ENCODE results near the gene EXOC4.

EXOC4 gene

DNA sequence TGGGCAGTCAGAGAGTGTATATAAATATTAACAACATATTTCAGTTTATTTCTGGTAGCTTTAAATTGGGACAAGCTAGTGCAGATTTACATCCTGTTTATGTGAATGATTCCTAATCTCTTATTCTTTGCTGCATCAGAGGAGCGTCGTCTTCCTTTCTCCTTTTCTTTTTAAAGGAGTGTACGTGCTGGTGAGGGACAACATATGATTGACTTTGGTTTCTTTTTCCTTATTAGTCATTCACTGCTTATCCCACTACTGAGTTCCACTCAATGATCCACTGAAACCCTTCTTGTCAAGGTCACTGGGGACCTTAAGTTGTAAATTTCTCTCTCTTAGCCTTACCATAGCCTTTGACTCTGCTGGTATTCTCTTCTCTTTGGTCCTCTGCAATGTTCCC, 116.3 kb downstream of the EXOC4 start:
- no peak for DNase-seq

DNA sequence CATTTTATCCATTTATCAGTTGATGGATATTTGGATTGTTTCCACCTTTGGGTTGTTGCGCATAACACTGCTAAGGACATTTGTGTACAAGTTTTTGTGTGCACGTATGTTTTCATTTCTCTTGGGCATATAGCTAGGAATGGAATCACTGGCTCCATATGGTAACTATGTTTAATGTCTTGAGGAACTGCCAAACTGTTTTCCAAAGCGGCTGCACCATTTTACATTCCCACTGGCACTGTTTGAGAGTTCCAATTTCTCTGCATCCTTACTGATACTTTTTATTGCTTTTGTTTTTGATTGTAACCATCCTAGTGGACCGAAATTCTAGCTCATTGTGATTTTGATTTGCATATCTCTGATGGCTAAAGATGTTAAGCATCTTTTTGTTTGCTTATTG, 118.7 kb downstream of the EXOC4 start:
- no peak for DNase-seq

DNA sequence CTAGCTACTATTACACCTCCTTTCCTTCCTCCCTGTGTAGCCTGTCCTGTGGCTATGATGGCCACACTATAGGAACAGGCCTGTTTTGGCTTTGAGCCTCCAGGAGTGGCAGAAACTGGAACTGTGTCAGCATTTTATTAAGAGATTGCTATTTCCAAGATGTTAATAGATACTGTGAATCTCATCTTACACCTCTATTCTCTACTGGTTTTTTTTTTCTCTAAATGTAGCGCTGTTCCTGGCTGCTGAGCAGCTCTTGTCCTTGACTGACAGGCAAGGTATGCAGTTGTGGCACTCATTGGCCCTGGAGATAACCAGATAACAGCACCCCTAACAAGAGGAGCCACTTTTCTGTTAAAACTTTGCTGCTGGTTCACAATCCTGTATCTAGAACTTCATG, 119.5 kb downstream of the EXOC4 start:
- no peak for DNase-seq

DNA sequence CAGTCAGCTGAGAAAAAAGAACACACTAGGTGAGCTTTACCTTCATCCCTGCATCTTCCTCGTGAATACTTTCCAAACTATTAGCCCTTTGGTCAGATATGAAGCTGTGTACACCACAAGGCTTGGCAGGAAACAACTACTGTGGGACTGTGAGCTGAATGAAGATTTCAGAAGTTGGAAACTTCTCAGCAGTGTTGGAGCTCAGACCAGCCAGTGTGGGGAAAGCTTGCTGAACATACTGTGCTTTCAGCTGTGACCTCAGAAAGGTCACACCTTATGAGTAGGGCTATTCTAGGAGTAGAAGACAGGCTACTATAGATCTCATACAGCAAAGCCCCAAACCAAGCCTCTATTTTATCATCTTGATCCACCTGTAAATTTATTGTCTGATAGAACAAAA, 123.6 kb downstream of the EXOC4 start:
- DNase-seq, result no peak

DNA sequence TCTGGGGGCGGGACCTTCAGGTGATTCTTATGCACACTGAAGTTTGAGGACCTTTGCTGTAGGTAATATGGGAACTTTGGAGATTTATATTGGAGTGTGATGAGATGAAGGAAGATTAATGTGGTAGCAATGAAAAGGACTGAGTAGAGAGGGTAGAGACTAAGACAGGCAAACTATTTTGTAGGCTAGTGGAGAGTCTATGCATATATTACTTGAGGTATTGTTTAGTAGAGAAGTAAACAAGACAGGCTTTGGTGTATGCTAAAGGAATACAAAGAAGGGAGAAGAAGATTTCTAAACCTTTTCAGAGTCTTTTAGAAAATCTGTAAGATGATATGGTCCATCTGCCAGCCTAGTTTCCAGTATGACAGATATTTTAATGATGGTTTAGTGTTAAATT, 129.1 kb downstream of the EXOC4 start:
- DNase-seq, result no peak

DNA sequence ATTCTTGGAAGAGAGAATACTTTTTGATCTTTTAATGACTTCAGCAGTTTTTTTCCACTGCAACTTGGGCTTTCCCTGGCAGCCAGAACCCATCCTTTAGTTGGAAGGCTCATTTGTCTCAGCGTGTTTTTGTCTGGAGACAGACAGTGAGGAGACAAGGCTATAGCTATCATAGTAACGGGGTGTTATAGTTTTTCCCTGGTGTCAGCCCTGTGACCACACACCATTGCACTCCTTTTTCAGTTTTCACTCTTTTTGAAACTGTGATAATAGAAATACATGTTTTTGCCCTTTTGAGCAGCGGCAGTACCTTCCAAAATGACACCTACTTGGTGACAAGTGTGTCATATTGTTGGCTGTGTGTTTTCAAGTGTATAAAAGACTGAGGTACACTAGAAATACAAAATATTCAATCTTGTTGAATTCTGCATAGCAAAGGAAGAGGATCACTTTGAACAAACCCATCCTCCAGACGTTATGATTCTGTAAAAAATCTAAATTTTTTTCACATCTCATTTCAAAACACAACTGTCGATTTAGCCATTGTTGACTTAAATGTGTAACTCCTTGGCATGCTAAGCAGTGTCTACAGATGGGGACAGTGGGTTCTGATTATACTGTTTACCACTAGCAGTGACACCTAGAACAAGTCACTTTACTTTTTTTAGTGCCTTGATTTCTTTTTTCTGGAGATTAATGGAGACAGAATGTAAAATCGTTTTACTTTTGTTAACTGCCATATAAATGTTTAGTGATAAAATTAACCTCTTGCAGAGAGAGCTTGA, 130.1 kb downstream of the EXOC4 start:
- no peak for DNase-seq

DNA sequence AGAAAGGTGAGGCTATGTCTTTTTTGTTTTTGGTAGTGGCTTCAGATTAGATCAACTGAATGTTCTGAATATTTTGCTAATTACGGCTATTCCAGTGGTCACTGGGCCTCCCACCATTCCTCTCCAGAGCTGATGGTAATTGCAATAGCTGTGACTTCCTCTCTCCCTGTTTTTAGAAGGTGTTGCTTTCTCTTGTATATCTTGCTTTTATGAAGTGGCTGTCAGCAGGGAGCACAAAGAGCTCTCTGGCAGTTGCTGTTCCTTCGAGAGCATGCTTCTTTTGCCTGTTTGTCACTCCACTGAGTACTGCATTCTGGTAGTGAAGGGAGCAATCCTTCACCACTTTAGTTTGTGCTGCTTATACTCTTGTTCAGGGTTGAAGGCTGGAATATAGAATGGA, 133.3 kb downstream of the EXOC4 start:
- no peak for DNase-seq

DNA sequence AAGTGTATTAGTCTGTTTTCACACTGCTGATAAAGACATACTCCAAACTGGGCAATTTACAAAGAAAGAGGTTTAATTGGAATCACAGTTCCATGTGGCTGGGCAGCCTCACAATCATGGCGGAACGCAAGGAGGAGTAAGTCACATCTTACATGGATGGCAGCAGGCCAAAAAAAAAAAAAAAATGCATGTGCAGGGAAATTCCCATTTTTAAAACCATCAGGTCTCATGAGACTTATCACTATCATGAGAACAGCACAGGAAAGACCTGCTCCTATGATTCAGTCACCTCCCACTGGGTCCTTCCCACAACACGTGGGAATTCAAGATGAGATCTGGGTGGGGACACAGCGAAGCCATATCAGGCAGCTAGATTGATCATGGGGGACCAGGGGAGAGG, 136.8 kb downstream of the EXOC4 start:
- DNase-seq, result no peak

DNA sequence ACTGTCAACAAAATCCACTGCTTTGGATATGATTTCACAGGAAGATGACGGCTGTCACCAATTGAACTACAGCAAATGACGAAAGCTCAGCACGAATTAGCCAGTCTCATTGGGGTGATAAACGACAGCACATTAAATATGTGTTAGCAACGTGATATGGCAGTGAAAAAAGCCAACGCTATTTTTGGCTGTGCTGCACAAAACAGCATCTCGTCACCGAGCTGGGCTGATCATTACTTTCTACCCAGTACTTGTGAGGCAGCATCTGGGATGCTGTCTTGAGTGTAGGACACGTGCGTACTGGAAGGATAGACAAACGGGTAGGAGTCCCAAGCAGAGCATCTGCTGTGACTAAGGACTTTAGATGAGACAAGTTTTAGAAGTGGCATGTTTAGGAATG, 138.3 kb downstream of the EXOC4 start:
- no peak for DNase-seq

DNA sequence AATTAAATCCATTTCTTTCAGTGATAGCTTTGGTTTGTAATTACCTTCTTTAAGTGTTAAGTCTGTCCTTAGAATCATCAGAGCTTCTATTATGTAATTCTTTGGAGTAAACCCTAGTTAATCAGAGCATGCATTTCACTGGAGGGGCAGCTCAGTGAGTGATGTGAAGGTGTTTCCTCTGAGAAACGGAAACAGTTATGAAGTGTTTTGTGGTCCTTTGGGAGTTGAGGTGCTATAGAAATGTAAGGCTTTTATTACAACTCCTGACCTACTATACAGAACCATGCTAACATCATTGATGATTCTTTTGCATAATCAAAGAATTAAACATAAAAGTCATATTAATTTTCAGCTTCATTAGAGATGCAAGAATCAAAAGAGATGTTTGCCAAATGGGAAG, 141.5 kb downstream of the EXOC4 start:
- no peak for DNase-seq

DNA sequence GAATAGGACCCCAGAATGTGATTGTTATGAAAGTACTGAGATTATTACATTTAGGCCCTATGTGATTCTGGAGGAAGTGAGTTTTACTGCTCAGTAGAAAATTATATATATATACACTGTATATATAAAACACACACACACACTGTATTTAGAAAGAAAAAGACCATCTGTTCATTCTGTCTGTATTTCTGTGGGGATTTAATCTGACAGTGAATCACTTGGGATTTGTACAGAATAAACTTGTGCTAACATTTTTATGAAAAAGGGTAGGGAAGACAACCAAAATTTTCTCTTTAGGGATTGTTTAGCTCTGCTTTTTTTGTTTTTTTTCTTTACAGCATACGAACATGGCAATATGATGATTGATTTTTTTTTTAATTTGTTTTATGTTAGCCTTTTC, 142.7 kb downstream of the EXOC4 start:
- no peak for DNase-seq

DNA sequence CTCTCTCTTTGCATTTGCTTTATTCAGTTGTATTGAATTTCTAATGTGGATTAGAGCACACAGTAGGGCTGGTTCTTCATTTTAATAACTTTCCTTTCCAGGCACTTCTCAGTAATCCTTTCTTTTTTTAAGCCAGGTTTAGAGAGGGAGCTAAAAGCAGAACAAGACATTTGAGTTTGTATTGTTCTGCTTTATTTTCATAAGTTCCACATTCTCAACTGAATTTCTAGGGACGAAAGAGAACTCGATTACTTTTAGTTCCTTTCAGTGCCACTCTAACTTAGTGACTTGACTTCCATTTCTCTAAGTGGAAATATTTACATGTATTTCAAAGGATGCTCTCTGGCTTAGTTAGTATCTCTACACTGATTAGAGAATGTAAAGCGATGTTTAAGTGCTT, 145.6 kb downstream of the EXOC4 start:
- no peak for DNase-seq

DNA sequence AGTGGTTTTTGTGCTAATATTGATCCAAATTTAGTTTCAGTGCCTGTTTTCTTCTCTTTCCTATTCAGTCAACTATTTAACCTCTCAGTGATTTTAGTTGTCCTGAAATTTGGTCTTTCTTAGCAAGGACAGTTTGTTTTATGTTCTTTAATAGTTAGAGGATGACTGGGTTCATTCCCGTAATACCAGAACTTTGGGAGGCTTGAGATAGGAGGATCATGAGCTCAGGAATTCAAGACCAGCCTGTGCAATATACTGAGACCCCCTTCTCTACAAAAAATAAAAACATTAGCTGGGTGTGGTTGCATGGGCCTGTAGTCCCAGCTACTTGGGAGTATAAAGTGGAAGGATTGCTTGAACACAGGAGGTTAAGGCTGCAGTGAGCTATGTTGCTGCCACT, 148.3 kb downstream of the EXOC4 start:
- DNase-seq, result no peak

DNA sequence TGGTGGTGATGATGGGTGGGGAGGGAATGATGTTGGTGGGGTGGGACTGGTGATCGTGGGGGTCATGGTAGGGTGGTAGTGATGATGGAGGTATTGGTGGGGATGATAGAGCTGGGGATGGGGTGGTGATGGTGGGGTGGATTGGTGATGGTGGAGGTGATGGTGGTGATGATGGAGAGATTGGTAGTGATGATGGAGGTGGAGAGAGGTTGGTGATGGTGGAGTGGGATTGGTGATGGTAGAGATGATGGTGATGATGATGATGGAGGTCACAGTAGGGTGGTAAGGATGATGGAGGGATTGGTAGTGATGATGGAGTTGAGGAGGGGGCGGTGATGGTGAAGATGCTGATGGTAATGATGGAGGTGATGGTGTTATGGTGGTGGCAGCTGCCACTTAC, 155.3 kb downstream of the EXOC4 start:
- DNase-seq, result no peak

DNA sequence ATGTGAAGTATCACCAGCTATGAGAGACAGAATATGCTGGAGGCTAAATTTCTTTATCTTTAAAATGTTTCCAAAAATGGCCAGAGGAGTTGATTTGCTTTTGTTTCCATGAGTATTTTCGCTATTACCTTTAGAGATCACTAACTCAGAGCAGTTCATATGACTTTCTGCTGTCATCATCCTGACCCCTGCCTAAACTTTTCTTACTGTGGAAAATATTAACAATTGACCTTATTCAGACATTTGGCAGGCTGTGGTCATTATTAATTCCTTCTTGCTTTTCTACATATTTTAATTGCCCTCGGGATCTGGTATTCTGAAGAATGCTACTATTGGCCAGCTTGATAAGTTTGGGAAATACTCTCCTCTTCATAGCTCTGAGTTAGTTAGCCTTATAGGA, 156.5 kb downstream of the EXOC4 start:
- DNase-seq, result no peak

DNA sequence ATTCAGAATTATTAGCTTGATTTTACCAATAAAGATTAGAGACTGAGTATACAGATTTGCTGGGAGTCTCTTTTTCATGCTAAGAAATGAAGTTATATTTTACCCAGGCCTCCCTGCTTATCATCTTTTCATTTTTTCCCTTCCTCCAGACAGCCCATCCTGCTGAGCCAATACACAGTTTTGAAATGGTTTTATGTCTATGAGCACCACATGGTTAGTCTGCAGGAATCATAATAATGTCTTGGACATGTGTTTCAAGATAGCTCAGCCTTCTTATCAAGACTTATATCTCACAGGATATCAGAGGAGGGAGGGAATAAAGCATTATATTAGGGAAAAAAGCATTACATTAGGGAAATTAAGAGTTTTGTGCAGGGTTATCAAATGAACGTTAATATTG, 157.1 kb downstream of the EXOC4 start:
- DNase-seq, result no peak

DNA sequence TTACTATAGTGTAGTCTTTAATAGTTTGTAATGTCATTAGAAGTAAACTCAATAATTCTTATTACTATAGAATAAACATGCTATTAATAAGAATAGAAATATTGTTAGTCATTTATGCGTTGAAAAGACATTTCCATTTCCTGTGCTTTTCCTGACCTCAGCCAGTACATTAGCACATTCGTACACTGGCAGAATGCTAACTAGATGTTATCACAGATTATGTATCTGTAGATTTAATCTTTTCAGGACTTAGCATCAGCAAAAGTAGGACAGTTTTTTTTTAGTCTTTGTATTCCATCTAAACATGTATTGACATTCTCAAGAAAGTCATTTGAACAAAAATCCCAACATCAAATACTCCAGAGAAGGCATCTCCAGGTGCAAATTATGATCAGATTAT, 158.5 kb downstream of the EXOC4 start:
- DNase-seq, result no peak

DNA sequence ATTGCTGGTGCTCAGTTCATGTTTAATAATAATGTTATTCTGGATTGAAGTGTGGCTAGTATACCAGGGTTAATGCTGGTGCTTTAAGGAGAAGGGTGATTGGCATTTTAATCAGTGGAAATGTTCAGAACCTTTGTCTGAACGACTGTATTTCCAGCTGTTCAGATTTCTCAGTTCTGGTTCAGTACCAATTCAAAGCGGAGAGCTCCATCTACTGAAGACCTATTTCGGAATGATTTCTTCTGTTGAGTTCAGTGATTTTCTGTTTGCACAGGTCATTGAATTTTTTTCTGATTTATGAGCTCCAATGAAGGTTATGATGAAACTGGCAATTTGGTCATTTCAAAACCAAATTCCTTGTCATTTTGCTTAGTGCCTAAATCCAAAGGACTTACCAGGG, 160.1 kb downstream of the EXOC4 start:
- DNase-seq, result no peak

DNA sequence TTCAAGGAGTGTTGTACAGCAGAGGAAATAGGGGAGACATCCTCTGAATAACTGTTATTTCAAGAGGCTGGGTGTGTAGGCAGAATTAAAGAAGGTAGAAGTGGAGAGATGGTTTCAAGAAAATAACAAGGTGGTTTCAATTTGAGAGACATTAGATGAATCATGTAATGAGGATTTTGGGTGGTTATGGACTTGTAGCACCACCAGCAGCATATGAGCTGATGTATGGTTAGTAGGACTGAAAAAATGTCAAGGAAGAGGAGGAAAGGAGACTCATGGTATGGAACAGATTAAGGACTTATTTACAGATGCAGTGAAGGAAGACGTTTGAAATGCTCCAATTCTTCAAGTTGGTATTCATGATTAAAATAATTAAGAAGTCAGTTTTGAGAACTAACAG, 166.2 kb downstream of the EXOC4 start:
- no peak for DNase-seq

DNA sequence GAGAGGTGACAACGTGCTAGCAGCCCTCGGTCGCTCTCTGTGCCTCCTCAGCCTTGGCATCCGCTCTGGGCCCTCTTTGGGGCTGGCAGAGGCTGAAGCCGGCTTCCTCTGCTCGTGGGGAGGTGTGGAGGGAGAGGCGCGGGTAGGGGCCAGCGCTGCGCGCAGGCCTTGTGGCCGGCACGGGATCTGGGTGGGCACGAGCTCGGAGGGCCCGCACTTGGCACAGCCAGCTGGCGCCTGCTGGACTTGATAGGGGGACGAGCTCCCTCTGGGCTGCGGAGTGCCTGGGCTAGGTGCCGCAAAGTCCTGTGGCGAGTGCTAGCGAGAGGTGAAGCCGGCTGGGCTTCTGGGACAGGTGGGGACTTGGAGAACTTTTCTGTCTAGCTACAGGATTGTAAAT, 170.7 kb downstream of the EXOC4 start:
- DNase-seq, result no peak

DNA sequence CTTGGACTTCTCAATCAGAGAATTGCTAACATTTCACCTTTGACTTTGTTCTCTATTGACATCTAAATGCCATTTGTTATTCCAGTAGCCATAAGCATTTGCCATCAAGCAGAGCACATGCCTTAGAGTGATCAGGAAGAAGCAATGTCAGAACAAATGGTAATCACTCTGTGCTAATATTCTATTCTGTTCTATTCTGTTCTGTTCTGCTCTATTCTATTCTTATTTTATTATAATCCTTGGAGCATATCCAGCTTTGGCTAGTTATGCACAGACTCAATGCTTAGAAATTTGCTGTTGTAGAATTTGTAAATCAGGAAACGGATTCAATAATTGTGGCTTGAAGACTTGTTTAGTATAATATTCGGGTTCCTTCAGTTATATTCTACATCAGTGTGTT, 175.4 kb downstream of the EXOC4 start:
- DNase-seq, result no peak

DNA sequence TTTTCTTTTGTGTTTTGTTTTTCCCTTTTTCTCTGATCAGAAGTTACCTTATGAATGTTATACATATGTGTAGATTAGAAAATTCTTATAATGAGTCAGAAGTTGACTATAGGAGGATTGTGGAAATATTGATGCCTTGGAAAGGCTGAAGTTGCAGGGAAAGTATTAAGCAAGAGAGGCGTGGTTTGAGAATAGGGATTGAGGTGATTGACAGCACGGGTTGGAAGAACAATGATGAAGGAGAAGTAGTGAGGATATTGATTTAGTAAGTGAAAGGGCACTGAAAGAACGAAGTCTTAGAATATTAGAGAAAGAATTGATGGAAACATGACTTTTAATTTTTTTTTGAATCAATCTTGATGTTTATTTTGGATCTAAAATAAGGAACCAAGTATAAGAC, 176.0 kb downstream of the EXOC4 start:
- no peak for DNase-seq

DNA sequence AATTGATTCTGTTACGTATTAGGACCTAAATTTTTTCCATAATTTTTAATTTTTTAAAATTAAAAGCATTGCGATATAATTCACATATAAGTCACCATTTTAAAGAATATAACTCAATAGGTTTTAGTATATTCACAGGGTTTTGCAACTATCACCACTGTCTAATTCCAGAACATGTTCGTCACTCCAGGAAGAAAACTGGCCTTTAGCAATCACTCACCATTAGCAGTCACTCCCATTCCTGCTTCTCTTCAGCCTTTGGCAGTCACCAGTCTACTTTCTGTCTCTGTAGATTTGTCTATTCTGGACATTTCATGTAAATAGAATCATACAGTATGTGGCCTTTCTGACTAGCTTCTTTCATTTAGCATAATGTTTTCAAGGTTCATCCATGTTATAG, 176.5 kb downstream of the EXOC4 start:
- DNase-seq, result no peak

DNA sequence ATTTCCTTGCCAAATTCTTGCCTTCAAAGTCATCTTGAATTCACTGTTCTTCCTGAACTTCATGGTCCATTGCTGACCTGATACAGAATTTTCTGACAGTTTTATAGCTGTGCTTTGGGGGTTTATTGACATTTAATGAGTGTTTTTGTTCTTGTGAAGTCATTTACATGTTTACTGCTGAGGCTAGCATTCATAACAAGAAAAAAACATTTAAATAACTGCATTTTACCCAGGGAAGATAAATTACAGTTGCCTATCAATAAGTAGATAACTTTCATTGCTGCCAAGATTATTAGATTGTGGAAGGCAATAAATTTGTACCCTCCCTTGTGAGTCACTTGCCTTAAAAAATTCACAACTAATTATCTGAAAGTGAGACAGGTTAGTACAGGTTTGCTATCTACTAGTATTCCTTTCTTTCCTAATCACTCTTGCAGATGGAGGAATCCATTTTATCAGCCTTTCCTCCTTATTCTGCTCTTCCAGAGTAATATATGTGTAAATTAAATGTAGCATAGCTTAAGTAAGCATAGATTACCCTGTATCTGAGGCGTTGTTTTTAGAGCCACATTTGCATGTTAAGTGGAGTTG, 178.4 kb downstream of the EXOC4 start:
- DNase-seq, result no peak

DNA sequence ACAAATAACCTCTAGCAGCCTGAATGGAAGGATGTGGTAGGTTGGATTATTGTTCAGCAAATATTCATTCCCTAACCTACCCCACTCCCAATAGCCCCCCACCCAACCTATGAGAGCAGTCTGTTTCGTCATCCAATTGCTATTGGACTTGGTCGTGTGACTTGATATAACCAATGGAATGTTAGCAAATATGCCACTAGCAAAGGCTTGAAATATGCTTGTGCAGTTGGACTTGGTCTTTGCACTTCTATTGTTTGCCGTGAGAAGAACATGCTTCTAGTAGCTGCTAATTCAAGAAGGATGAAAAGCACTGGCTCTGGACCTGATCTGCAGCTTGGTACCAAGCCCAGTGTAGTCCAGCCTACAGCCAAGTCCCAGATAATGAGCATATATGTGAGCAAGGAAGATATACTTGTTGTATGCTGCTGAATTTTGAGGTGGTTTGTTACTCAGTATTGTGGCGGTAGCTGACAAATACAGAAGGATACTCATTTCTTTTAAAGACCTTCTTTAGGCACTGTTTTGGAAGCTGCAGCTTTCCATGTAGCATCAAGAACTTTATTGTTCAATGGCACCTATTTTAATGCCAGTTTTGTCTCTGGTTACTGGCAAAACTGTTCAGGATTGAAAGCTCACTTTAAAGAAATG, 180.4 kb downstream of the EXOC4 start:
- no peak for DNase-seq
